NCI-H1105 (cell line): Measurements from ENCODE around the gene POLR2L.
A peak's percentile ranks its signal among the peaks of the same experiment; 100 is the strongest.

Source experiments
- DNase-seq: peaks from one replicate; lab custom pipeline; 2025; lab: John Stamatoyannopoulos, UW

Gene POLR2L

GRCh38 chr11:868802-869201 lies 26.5 kb upstream of the POLR2L start:
- no peak for DNase-seq

- DNase-seq = no peak
These were observed 26.1 kb upstream of the POLR2L start for GRCh38 chr11:868394-868793.

- no peak for DNase-seq
These were observed 25.6 kb upstream of the POLR2L start for GRCh38 chr11:867856-868358.

- DNase-seq = no peak
These were observed 24.2 kb upstream of the POLR2L start for GRCh38 chr11:866481-866880.

GRCh38 chr11:865462-866430 lies 23.4 kb upstream of the POLR2L start:
- no peak for DNase-seq

GRCh38 chr11:864898-865297 lies 22.6 kb upstream of the POLR2L start:
- DNase-seq = no peak

- no peak for DNase-seq
These were observed 21.8 kb upstream of the POLR2L start for GRCh38 chr11:863910-864827.

GRCh38 chr11:863023-863909 lies 20.9 kb upstream of the POLR2L start:
- no peak for DNase-seq

- DNase-seq = no peak
These were observed 20.3 kb upstream of the POLR2L start for GRCh38 chr11:862696-863022.

GRCh38 chr11:862081-862661 lies 19.8 kb upstream of the POLR2L start:
- no peak for DNase-seq

GRCh38 chr11:861105-861479 lies 18.8 kb upstream of the POLR2L start:
- no peak for DNase-seq

- no peak for DNase-seq
These were observed 18.1 kb upstream of the POLR2L start for GRCh38 chr11:860234-861104.

GRCh38 chr11:859394-860131 lies 17.2 kb upstream of the POLR2L start:
- peak; percentile 88 for DNase-seq

GRCh38 chr11:858762-859339 lies 16.5 kb upstream of the POLR2L start:
- DNase-seq = no peak

- DNase-seq = no peak
These were observed 15.9 kb upstream of the POLR2L start for GRCh38 chr11:858053-858761.

- DNase-seq = no peak
These were observed 14.1 kb upstream of the POLR2L start for GRCh38 chr11:856397-856796.

- DNase-seq = no peak
These were observed 13.5 kb upstream of the POLR2L start for GRCh38 chr11:855796-856195.

GRCh38 chr11:855330-855674 lies 13.0 kb upstream of the POLR2L start:
- DNase-seq = no peak
